IMR-90 (cell line): ENCODE results near the gene RAB11B.
"Not testable (repeated sequence)": the region's sequence is repeated elsewhere in the genome, so short reads cannot be mapped to it uniquely, and the experiment has no call there.

Source experiments
- FOS ChIP-seq: fragments of 150-350 bp; IDR thresholded peaks from 2 replicates; pipeline ENCODE4 v1.6.1; 2016; ENCODE audit warnings: low read depth, low read length
- POLR2A ChIP-seq: IDR thresholded peaks from 2 replicates; pipeline ENCODE4 v1.6.1; 2012; ENCODE audit warnings: mild to moderate bottlenecking, low read depth, low read length
- TF ChIP-seq, protein P1 (sequence below): conservative IDR thresholded peaks from 2 replicates; pipeline ENCODE4 v1.5.1; 2012; ENCODE audit warnings: mild to moderate bottlenecking, low read depth, low read length, improper control_type of control experiment
- TF ChIP-seq, protein P2 (sequence below): fragments of 150-350 bp; IDR thresholded peaks from 2 replicates; pipeline ENCODE4 v1.6.1; 2017; ENCODE audit warnings: mild to moderate bottlenecking, antibody characterized with exemption, low read length, low read depth
- TF ChIP-seq, protein P3 (sequence below): fragments of 150-350 bp; IDR thresholded peaks from 2 replicates; pipeline ENCODE4 v1.6.1; 2016; ENCODE audit warnings: low read depth, mild to moderate bottlenecking, low read length, moderate library complexity, borderline replicate concordance

DNA sequence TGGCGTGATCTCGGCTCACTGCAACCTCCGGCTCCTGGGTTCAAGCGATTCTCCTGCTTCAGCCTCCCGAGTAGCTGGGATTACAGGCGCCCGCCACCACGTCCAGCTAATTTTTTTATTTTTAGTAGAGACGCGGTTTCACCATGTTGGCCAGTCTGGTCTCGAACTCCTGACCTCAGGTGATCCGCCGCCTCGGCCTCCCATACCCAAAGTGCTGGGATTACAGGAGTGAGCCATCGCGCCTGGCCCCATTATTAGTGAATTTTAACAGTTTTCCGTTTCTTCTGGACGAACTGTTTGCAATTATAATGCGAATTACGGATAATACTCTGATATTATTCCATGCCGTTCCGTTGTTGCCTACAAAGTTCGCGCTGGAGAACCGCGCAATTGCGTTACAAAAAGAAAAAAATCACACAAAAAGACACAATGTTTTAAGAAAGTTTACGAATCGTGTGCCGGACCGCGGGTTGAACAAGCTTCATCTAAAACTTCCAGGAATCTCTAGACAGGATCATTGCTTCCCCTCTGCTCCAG is 54.0 kb downstream of the RAB11B start:
- TF ChIP-seq, protein P1, sequence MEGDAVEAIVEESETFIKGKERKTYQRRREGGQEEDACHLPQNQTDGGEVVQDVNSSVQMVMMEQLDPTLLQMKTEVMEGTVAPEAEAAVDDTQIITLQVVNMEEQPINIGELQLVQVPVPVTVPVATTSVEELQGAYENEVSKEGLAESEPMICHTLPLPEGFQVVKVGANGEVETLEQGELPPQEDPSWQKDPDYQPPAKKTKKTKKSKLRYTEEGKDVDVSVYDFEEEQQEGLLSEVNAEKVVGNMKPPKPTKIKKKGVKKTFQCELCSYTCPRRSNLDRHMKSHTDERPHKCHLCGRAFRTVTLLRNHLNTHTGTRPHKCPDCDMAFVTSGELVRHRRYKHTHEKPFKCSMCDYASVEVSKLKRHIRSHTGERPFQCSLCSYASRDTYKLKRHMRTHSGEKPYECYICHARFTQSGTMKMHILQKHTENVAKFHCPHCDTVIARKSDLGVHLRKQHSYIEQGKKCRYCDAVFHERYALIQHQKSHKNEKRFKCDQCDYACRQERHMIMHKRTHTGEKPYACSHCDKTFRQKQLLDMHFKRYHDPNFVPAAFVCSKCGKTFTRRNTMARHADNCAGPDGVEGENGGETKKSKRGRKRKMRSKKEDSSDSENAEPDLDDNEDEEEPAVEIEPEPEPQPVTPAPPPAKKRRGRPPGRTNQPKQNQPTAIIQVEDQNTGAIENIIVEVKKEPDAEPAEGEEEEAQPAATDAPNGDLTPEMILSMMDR, result not testable (repeated sequence)
- not testable (repeated sequence) for TF ChIP-seq POLR2A, FOS
- TF ChIP-seq, protein P2, sequence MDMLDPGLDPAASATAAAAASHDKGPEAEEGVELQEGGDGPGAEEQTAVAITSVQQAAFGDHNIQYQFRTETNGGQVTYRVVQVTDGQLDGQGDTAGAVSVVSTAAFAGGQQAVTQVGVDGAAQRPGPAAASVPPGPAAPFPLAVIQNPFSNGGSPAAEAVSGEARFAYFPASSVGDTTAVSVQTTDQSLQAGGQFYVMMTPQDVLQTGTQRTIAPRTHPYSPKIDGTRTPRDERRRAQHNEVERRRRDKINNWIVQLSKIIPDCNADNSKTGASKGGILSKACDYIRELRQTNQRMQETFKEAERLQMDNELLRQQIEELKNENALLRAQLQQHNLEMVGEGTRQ, result not testable (repeated sequence)
- TF ChIP-seq, protein P3, sequence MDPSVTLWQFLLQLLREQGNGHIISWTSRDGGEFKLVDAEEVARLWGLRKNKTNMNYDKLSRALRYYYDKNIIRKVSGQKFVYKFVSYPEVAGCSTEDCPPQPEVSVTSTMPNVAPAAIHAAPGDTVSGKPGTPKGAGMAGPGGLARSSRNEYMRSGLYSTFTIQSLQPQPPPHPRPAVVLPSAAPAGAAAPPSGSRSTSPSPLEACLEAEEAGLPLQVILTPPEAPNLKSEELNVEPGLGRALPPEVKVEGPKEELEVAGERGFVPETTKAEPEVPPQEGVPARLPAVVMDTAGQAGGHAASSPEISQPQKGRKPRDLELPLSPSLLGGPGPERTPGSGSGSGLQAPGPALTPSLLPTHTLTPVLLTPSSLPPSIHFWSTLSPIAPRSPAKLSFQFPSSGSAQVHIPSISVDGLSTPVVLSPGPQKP, result not testable (repeated sequence)
